Measurements from ENCODE around the gene IL11. TPM values are rescaled to one million over a fixed set of nuclear protein-coding genes. Genes with fewer than 3 reads are reported as not detected.

The IL11 gene
- total RNA-seq, 2 donors from 2014 or later: 0.92 TPM; not detected in 1

- H3K9me3 ChIP-seq: no peaks in the 10 kb centered on the region
- DNase-seq (ENCODE audit: low spot score) (no peak), ATAC-seq (ENCODE audit: insufficient number of reproducible peaks, low FRiP score, low read depth) (no peak)
- H3K36me3 ChIP-seq: no peaks in the 10 kb centered on the region
- TF ChIP-seq CTCF (IDR thresholded peaks at IDR 0.05): no peak
- H3K27me3 ChIP-seq (replicated peaks; ENCODE audit: insufficient read depth): peaks cover 13% of the 10 kb centered on the region
- no peak overlapping the region for H3K4me3 ChIP-seq
- H3K4me1 ChIP-seq (ENCODE audit: control insufficient read depth in 1 of 2, low read depth in 2 of 2): peaks cover 0 to 13% of the 10 kb centered on the region in 2 donors
- H3K27ac ChIP-seq: no peak overlapping the region
Observed at GRCh38 chr19:55368106-55368505, 2.2 kb downstream of the IL11 start.

- ATAC-seq (ENCODE audit: insufficient number of reproducible peaks, low FRiP score, low read depth): no peak
Observed at GRCh38 chr19:55366790-55367189, 3.5 kb downstream of the IL11 start.

GRCh38 chr19:55365964-55366363 is 4.3 kb downstream of the IL11 start:
- H3K4me3 ChIP-seq: no peak overlapping the region
- ATAC-seq (ENCODE audit: insufficient number of reproducible peaks, low FRiP score, low read depth) (no peak), DNase-seq (ENCODE audit: low spot score) (no peak)
- H3K36me3 ChIP-seq: no peaks in the 10 kb centered on the region
- peaks cover 13% of the 10 kb centered on the region for H3K27me3 ChIP-seq (replicated peaks; ENCODE audit: insufficient read depth)
- no peak for TF ChIP-seq CTCF (IDR thresholded peaks at IDR 0.05)
- H3K9me3 ChIP-seq: no peaks in the 10 kb centered on the region
- H3K4me1 ChIP-seq (ENCODE audit: control insufficient read depth in 1 of 2, low read depth in 2 of 2): peaks cover 0 to 13% of the 10 kb centered on the region in 2 donors
- no peak overlapping the region for H3K27ac ChIP-seq

More at GRCh38 chr19:55366790-55367189, 3.5 kb downstream of the IL11 start:
- H3K27me3 ChIP-seq (replicated peaks; ENCODE audit: insufficient read depth): peaks cover 13% of the 10 kb centered on the region
- H3K4me1 ChIP-seq (ENCODE audit: control insufficient read depth in 1 of 2, low read depth in 2 of 2): peaks cover 0 to 13% of the 10 kb centered on the region in 2 donors
- H3K36me3 ChIP-seq: no peaks in the 10 kb centered on the region
- DNase-seq (ENCODE audit: low spot score): no peak
- no peak overlapping the region for H3K4me3 ChIP-seq
- no peak overlapping the region for H3K27ac ChIP-seq
- no peak for TF ChIP-seq CTCF (IDR thresholded peaks at IDR 0.05)
- no peaks in the 10 kb centered on the region for H3K9me3 ChIP-seq

GRCh38 chr19:55365245-55365644 is 5.0 kb downstream of the IL11 start:
- Histone ChIP-seq H3K9me3 (no peaks in the 10 kb centered on the region), H3K27ac (no peak overlapping the region), H3K36me3 (no peaks in the 10 kb centered on the region), H3K27me3 (replicated peaks; ENCODE audit: insufficient read depth) (peaks cover 13% of the 10 kb centered on the region), H3K4me3 (no peak overlapping the region), H3K4me1 (ENCODE audit: control insufficient read depth in 1 of 2, low read depth in 2 of 2) (peaks cover 0 to 13% of the 10 kb centered on the region in 2 donors)
- no peak for TF ChIP-seq CTCF (IDR thresholded peaks at IDR 0.05)
- DNase-seq (ENCODE audit: low spot score) (no peak), ATAC-seq (ENCODE audit: insufficient number of reproducible peaks, low FRiP score, low read depth) (no peak)

- no peak for DNase-seq (ENCODE audit: low spot score)
- TF ChIP-seq CTCF (IDR thresholded peaks at IDR 0.05): no peak
- Histone ChIP-seq H3K36me3 (no peaks in the 10 kb centered on the region), H3K4me3 (no peak within 1 kb of the TSS), H3K9me3 (no peaks in the 10 kb centered on the region), H3K27ac (no peak within 1 kb of the TSS), H3K4me1 (ENCODE audit: control insufficient read depth in 1 of 2, low read depth in 2 of 2) (no peaks in the 10 kb centered on the region), H3K27me3 (replicated peaks; ENCODE audit: insufficient read depth) (no peaks in the 10 kb centered on the region)
- no peak for ATAC-seq (ENCODE audit: insufficient number of reproducible peaks, low FRiP score, low read depth)
Observed at GRCh38 chr19:55362990-55363716, 7.1 kb downstream of the IL11 start, which contains the start of gene GARIN5B. GARIN5B (minus strand) TSS chr19:55363260; CDS start chr19:55363066, 194 bp downstream.

All from thoracic aorta (tissue), 2 donors.